Astrocyte (in vitro differentiated cells and primary cell): ENCODE results near the gene ZNF878. TPM values are rescaled to one million over a fixed set of nuclear protein-coding genes. Genes with fewer than 3 reads are reported as not detected.

Experiments used
- DNase-seq: peaks from one replicate; pipeline ENCODE4 v3.0.0-alpha.2; 2010; ENCODE audit warnings: low read depth
- FAIRE-seq: peaks from 2 replicates; lab custom pipeline; 2011; peaks lifted over from hg19 to GRCh38; lab: Jason Lieb, UNC
- H2AFZ ChIP-seq: 2 replicates; pipeline ENCODE4 v1.6.0; 2012; ENCODE audit warnings: low read depth, low read length, inconsistent platforms
- H3K27ac ChIP-seq: 2 replicates; pipeline ENCODE4 v1.5.1; 2011; ENCODE audit warnings: low read depth, low read length, inconsistent platforms
- H3K27me3 ChIP-seq: 2 replicates; pipeline ENCODE4 v1.6.0; 2011; ENCODE audit warnings: low read length, inconsistent platforms; ENCODE audit not compliant: insufficient read depth
- H3K36me3 ChIP-seq: 2 replicates; pipeline ENCODE4 v1.5.1; 2011; ENCODE audit warnings: low read length, inconsistent platforms; ENCODE audit not compliant: insufficient read depth
- H3K4me1 ChIP-seq: 2 replicates; pipeline ENCODE4 v1.5.1; 2011; ENCODE audit warnings: low read length, inconsistent platforms; ENCODE audit not compliant: insufficient read depth
- H3K4me2 ChIP-seq: 2 replicates; pipeline ENCODE4 v1.6.0; 2012; ENCODE audit warnings: low read length, inconsistent platforms
- H3K4me3 ChIP-seq: 2 replicates; pipeline ENCODE4 v1.5.1; 2011; ENCODE audit warnings: low read depth, mild to moderate bottlenecking, low read length, inconsistent platforms; ENCODE audit not compliant: insufficient read depth
- H3K79me2 ChIP-seq: 2 replicates; pipeline ENCODE4 v1.6.0; 2012; ENCODE audit warnings: mild to moderate bottlenecking, low read length, inconsistent platforms; ENCODE audit not compliant: insufficient read depth
- H3K9ac ChIP-seq: 2 replicates; pipeline ENCODE4 v1.6.0; 2012; ENCODE audit warnings: mild to moderate bottlenecking, low read length, inconsistent platforms
- H3K9me3 ChIP-seq: 2 replicates; pipeline ENCODE4 v1.5.1; 2012; ENCODE audit warnings: low read depth, mild to moderate bottlenecking, low read length, inconsistent platforms; ENCODE audit not compliant: insufficient read depth
- H4K20me1 ChIP-seq: 2 replicates; pipeline ENCODE4 v1.6.0; 2012; ENCODE audit warnings: low read length, inconsistent platforms; ENCODE audit not compliant: insufficient read depth
- H3K27ac Mint-ChIP-seq: one replicate; pipeline ENCODE4 v1.8.0; 2021; ENCODE audit warnings: mild to moderate bottlenecking, mixed read lengths; ENCODE audit not compliant: unreplicated experiment
- H3K27me3 Mint-ChIP-seq: one replicate; pipeline ENCODE4 v1.8.0; 2021; ENCODE audit warnings: low read depth, mixed read lengths; ENCODE audit not compliant: unreplicated experiment
- H3K36me3 Mint-ChIP-seq: one replicate; pipeline ENCODE4 v1.8.0; 2021; ENCODE audit warnings: low read depth, mixed read lengths; ENCODE audit not compliant: unreplicated experiment
- H3K4me1 Mint-ChIP-seq: one replicate; pipeline ENCODE4 v1.8.0; 2021; ENCODE audit warnings: low read depth, mixed read lengths; ENCODE audit not compliant: unreplicated experiment
- H3K4me3 Mint-ChIP-seq: one replicate; pipeline ENCODE4 v1.8.0; 2021; ENCODE audit warnings: mild to moderate bottlenecking, moderate library complexity, mixed read lengths; ENCODE audit not compliant: unreplicated experiment
- H3K9me3 Mint-ChIP-seq: one replicate; pipeline ENCODE4 v1.8.0; 2021; ENCODE audit warnings: mild to moderate bottlenecking, mixed read lengths; ENCODE audit not compliant: unreplicated experiment
- EZH2 ChIP-seq: IDR thresholded peaks from 2 replicates; pipeline ENCODE4 v1.6.1; 2012; ENCODE audit warnings: mild to moderate bottlenecking, low read length, inconsistent platforms; ENCODE audit not compliant: insufficient read depth
- total RNA-seq: library from RNA; stranded (reverse); gene quantifications from 2 replicates; pipeline ENCODE4 v1.2.1, GENCODE V29; 2021
- TF ChIP-seq, protein P1 (sequence below): IDR thresholded peaks from 2 replicates; pipeline ENCODE4 v1.5.1; 2011; ENCODE audit warnings: low read depth, mild to moderate bottlenecking, inconsistent platforms, low read length, moderate library complexity; ENCODE audit not compliant: insufficient read depth

ZNF878 gene
- total RNA-seq, 1 donor from 2014 or later: not detected

DNA sequence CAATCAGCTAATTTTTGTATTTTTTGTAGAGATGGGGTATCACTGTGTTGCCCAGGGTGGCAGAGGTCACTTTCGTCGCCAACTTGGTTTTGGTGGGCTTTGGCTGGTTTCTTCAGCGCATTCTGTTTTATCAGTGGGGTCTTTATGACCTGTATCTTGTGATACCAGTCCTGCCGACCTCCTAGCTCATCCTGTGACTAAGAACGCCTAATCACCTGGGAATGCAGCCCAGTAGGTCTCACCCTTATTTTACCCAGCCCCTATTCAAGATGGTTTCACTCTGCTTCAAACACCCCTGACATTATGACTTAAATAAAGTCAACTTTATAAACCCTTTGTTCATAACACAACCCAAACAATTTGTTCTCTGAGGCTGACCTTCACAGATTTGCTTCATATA lies 3.0 kb upstream of the ZNF878 start:
- no peaks in the 10 kb centered on the region for H3K36me3 Mint-ChIP-seq
- H3K9me3 ChIP-seq: no peaks in the 10 kb centered on the region
- no peak overlapping the region for H3K4me2 ChIP-seq
- H3K27me3 ChIP-seq: no peaks in the 10 kb centered on the region
- H3K27ac ChIP-seq: no peak overlapping the region
- FAIRE-seq (no peak), DNase-seq (no peak)
- no peak overlapping the region for H2AFZ ChIP-seq
- H3K27me3 Mint-ChIP-seq: no peaks in the 10 kb centered on the region
- H3K4me1 Mint-ChIP-seq: no peaks in the 10 kb centered on the region
- no peak overlapping the region for H3K4me3 Mint-ChIP-seq
- peaks cover 4% of the 10 kb centered on the region for H3K4me1 ChIP-seq
- peaks cover 25% of the 10 kb centered on the region for H3K9me3 Mint-ChIP-seq
- H3K27ac Mint-ChIP-seq: no peak overlapping the region
- no peak overlapping the region for H3K9ac ChIP-seq
- H4K20me1 ChIP-seq: no peaks in the 10 kb centered on the region
- no peak overlapping the region for H3K4me3 ChIP-seq
- no peaks in the 10 kb centered on the region for H3K36me3 ChIP-seq
- TF ChIP-seq EZH2: no peak
- TF ChIP-seq, protein P1, sequence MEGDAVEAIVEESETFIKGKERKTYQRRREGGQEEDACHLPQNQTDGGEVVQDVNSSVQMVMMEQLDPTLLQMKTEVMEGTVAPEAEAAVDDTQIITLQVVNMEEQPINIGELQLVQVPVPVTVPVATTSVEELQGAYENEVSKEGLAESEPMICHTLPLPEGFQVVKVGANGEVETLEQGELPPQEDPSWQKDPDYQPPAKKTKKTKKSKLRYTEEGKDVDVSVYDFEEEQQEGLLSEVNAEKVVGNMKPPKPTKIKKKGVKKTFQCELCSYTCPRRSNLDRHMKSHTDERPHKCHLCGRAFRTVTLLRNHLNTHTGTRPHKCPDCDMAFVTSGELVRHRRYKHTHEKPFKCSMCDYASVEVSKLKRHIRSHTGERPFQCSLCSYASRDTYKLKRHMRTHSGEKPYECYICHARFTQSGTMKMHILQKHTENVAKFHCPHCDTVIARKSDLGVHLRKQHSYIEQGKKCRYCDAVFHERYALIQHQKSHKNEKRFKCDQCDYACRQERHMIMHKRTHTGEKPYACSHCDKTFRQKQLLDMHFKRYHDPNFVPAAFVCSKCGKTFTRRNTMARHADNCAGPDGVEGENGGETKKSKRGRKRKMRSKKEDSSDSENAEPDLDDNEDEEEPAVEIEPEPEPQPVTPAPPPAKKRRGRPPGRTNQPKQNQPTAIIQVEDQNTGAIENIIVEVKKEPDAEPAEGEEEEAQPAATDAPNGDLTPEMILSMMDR: no peak
- H3K79me2 ChIP-seq: no peaks in the 10 kb centered on the region

DNA sequence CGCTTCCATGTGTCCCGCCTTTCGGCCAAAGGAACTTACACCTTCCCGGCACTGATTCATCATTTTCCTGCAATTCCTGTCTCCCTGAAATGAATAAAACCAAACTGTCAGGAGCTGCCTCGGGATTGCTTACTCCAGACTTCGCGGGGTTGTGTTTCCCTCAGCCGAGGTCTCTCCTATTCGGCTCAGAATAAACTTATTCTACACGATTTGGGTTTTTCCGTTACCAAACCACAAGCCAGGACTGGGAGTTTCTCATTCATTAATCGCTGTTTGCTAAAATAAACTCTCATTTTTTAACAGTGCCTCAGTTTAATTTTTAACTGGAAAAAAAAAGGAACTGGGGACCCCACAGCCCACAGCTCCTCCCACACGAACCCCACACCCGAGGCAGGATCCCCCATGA lies 667 bp downstream of the ZNF878 start:
- H3K27me3 Mint-ChIP-seq: no peaks in the 10 kb centered on the region
- TF ChIP-seq, protein P1: no peak
- H3K9me3 Mint-ChIP-seq: peaks cover 22% of the 10 kb centered on the region
- Histone ChIP-seq H3K9ac (peak overlapping the region; percentile 67), H3K79me2 (no peaks in the 10 kb centered on the region), H3K9me3 (peaks cover under 1% of the 10 kb centered on the region), H3K4me3 (peak overlapping the region; percentile 69), H3K4me2 (peak overlapping the region; percentile 97), H3K27ac (no peak overlapping the region), H3K36me3 (no peaks in the 10 kb centered on the region), H2AFZ (peak overlapping the region; percentile 95), H3K4me1 (peaks cover 4% of the 10 kb centered on the region), H3K27me3 (no peaks in the 10 kb centered on the region), H4K20me1 (no peaks in the 10 kb centered on the region)
- no peak overlapping the region for H3K4me3 Mint-ChIP-seq
- H3K36me3 Mint-ChIP-seq: no peaks in the 10 kb centered on the region
- DNase-seq (peak; percentile 16), FAIRE-seq (peak; percentile 45)
- no peak overlapping the region for H3K27ac Mint-ChIP-seq
- no peaks in the 10 kb centered on the region for H3K4me1 Mint-ChIP-seq

DNA sequence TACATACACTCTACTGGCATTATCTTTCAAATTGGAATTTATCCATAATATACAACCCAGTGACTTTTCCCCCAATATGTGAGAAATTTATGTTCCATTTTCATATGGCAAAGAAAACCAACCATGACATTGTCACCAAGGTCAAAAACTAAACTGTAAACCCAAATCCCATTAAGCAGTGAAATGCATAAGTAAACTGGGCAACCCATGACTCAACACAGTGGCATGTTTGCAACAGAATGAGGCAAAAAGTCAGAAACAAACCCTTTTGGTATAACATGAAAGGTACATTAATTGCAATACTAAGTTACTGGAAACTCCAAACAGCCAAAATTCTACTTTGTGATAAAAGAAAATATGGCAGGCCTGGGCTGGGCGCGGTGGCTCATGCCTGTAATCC lies 4.9 kb downstream of the ZNF878 start:
- Mint-ChIP-seq H3K36me3 (no peaks in the 10 kb centered on the region), H3K27ac (no peak overlapping the region)

More for the DNA sequence above, 4.9 kb downstream of the ZNF878 start:
- Mint-ChIP-seq H3K4me1 (no peaks in the 10 kb centered on the region), H3K27me3 (no peaks in the 10 kb centered on the region), H3K4me3 (no peak overlapping the region), H3K9me3 (peaks cover 26% of the 10 kb centered on the region)
- Histone ChIP-seq H3K27ac (no peak overlapping the region), H3K9ac (no peak overlapping the region), H4K20me1 (no peaks in the 10 kb centered on the region), H3K9me3 (peaks cover 23% of the 10 kb centered on the region), H3K27me3 (no peaks in the 10 kb centered on the region), H3K79me2 (no peaks in the 10 kb centered on the region), H3K4me2 (no peak overlapping the region), H3K36me3 (no peaks in the 10 kb centered on the region), H3K4me1 (peaks cover 4% of the 10 kb centered on the region), H3K4me3 (no peak overlapping the region), H2AFZ (no peak overlapping the region)
- no peak for TF ChIP-seq EZH2
- TF ChIP-seq, protein P1: no peak
- no peak for DNase-seq
- no peak for FAIRE-seq
